Fibroblast of lung (primary cell): Measurements from ENCODE around the gene MYL12A. TPM values are rescaled to one million over a fixed set of nuclear protein-coding genes. Genes with fewer than 3 reads are reported as not detected.
A peak's percentile ranks its signal among the peaks of the same experiment; 100 is the strongest.

ENCODE experiments used
- DNase-seq, 2 donors: peaks; one replicate each; pipeline versions ENCODE4 v3.0.0 to v3.0.0-alpha.2; 2010; ENCODE audit warnings: low read depth in 2 of 2
- H2AFZ ChIP-seq: 2 replicates; pipeline ENCODE4 v1.5.1; 2012; ENCODE audit warnings: low read length, control low read depth, inconsistent platforms
- H3K27ac ChIP-seq: 2 replicates; pipeline ENCODE4 v1.5.1; 2011; ENCODE audit warnings: low read length, control low read depth; ENCODE audit not compliant: insufficient read depth
- H3K27me3 ChIP-seq: 2 replicates; pipeline ENCODE4 v1.5.1; 2011; ENCODE audit warnings: mild to moderate bottlenecking, low read length; ENCODE audit not compliant: control insufficient read depth, insufficient read depth
- H3K36me3 ChIP-seq: 2 replicates; pipeline ENCODE4 v1.5.1; 2011; ENCODE audit warnings: low read length; ENCODE audit not compliant: control insufficient read depth, insufficient read depth
- H3K4me1 ChIP-seq: 2 replicates; pipeline ENCODE4 v1.5.1; 2011; ENCODE audit warnings: low read length; ENCODE audit not compliant: control insufficient read depth, insufficient read depth; ENCODE audit errors: extremely low read depth
- H3K4me2 ChIP-seq: 2 replicates; pipeline ENCODE4 v1.5.1; 2011; ENCODE audit warnings: low read length, control low read depth; ENCODE audit not compliant: insufficient read depth; ENCODE audit errors: extremely low read depth
- H3K4me3 ChIP-seq, 4 experiments: fragments of 200-600 bp in 1 of 4; sonication (generic) in 1 of 4; replicated peaks in 1 of 4; 2 replicates each; pipeline ENCODE4 v1.5.1; 2011 to 2016; ENCODE audit warnings: low read length in 4 of 4, low read depth in 3 of 4, mild to moderate bottlenecking in 3 of 4, control low read depth in 2 of 4, inconsistent platforms in 1 of 4, mixed read lengths in 1 of 4; ENCODE audit not compliant: insufficient read depth in 1 of 4; ENCODE audit errors: control extremely low read depth in 1 of 4
- H3K79me2 ChIP-seq: 2 replicates; pipeline ENCODE4 v1.5.1; 2012; ENCODE audit warnings: mild to moderate bottlenecking, low read length, inconsistent platforms; ENCODE audit not compliant: control insufficient read depth, insufficient read depth
- H3K9ac ChIP-seq: 2 replicates; pipeline ENCODE4 v1.5.1; 2011; ENCODE audit warnings: mild to moderate bottlenecking, low read length, control low read depth; ENCODE audit not compliant: insufficient read depth
- H3K9me3 ChIP-seq: 2 replicates; pipeline ENCODE4 v1.5.1; 2012; ENCODE audit warnings: low read depth, low read length; ENCODE audit not compliant: control insufficient read depth, insufficient read depth
- H4K20me1 ChIP-seq: 2 replicates; pipeline ENCODE4 v1.5.1; 2011; ENCODE audit warnings: low read length; ENCODE audit not compliant: control insufficient read depth, insufficient read depth; ENCODE audit errors: extremely low read depth
- EZH2 ChIP-seq: IDR thresholded peaks from 2 replicates; pipeline ENCODE4 v1.5.1; 2012; ENCODE audit warnings: low read length, control low read depth, mild to moderate bottlenecking; ENCODE audit errors: missing control alignments
- polyA plus RNA-seq, 2 donors: library from polyadenylated mRNA; depleted of rRNA in 1 of 2; stranded (reverse) in 1 of 2; unstranded in 1 of 2; fragments of >200 nt; gene quantifications; 2 replicates each; pipeline ENCODE4 v1.2.1, GENCODE V29; 2011 to 2012; ENCODE audit warnings: missing spikeins in 1 of 2
- total RNA-seq: library from RNA; depleted of rRNA; stranded (reverse); fragments of >200 nt; gene quantifications from 2 replicates; pipeline ENCODE4 v1.2.1, GENCODE V29; 2014
- TF ChIP-seq, protein P1 (sequence below), 2 donors: IDR thresholded peaks in 1 of 2; conservative IDR thresholded peaks in 1 of 2; 1 replicate in 1 of 2; 2 replicates in 1 of 2; pipeline ENCODE4 v1.5.1; 2011 to 2012; ENCODE audit warnings: low read length in 2 of 2, control low read depth in 1 of 2, inconsistent platforms in 1 of 2, low read depth in 1 of 2, mild to moderate bottlenecking in 1 of 2

The MYL12A gene
- total and polyA plus RNA-seq, 2 donors (not counting 1 experiment from before 2014, with no cell fraction given), result 826 to 1,436 TPM

DNA sequence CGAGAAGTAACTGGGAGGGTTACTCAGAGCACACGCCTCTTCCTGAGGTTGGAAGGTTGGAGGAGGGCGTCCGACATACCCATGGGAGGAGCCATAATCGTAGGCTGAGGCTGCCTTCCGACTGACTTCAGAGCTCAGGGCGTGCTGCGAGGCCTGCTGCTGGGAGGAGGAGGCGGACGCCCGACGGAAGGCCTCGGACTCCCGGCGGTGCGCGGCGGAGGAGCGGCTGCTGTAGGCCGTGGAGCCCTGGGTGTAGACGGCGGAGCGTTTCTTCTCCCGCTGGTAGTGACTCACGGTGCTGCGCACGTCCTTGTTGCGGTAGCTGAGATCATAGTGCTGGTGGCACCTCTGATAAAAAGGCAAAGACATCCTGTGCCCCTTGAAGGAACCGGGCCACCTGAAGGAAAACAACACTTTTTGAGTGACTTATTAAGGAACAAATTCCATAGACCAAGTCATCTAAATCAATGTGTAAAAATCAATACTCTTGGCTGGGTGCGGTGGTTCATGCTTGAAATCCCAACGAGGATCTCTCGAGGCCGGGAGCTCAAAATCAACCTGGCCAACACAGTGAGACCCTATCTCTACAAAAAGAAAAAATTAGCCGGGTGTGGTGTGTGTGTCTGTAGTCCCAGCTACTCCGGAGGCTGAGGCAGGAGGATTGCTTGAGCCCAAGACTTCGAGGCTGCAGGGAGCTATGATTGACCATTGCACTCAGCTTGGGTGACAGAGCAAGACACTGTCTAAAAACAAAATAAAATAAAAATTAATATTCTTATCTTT, 32.6 kb upstream of the MYL12A start:
- peaks cover 3% of the 10 kb centered on the region for H3K4me1 ChIP-seq
- H3K4me2 ChIP-seq, result no peak overlapping the region
- H3K9me3 ChIP-seq, result no peaks in the 10 kb centered on the region
- H3K27me3 ChIP-seq, result no peaks in the 10 kb centered on the region
- no peak overlapping the region for H3K27ac ChIP-seq
- H4K20me1 ChIP-seq, result no peaks in the 10 kb centered on the region
- H3K9ac ChIP-seq, result no peak overlapping the region
- no peak for DNase-seq
- no peaks in the 10 kb centered on the region for H3K79me2 ChIP-seq
- H2AFZ ChIP-seq, result no peak overlapping the region
- H3K4me3 ChIP-seq, result no peak overlapping the region
- TF ChIP-seq, protein P1, sequence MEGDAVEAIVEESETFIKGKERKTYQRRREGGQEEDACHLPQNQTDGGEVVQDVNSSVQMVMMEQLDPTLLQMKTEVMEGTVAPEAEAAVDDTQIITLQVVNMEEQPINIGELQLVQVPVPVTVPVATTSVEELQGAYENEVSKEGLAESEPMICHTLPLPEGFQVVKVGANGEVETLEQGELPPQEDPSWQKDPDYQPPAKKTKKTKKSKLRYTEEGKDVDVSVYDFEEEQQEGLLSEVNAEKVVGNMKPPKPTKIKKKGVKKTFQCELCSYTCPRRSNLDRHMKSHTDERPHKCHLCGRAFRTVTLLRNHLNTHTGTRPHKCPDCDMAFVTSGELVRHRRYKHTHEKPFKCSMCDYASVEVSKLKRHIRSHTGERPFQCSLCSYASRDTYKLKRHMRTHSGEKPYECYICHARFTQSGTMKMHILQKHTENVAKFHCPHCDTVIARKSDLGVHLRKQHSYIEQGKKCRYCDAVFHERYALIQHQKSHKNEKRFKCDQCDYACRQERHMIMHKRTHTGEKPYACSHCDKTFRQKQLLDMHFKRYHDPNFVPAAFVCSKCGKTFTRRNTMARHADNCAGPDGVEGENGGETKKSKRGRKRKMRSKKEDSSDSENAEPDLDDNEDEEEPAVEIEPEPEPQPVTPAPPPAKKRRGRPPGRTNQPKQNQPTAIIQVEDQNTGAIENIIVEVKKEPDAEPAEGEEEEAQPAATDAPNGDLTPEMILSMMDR (conservative IDR thresholded peaks at IDR 0.05 in 1 of 2, IDR thresholded peaks at IDR 0.05 in 1 of 2; ENCODE audit: low read depth in 1 of 2, low read length in 2 of 2), result no peak
- no peak for TF ChIP-seq EZH2
- H3K36me3 ChIP-seq, result no peaks in the 10 kb centered on the region

DNA sequence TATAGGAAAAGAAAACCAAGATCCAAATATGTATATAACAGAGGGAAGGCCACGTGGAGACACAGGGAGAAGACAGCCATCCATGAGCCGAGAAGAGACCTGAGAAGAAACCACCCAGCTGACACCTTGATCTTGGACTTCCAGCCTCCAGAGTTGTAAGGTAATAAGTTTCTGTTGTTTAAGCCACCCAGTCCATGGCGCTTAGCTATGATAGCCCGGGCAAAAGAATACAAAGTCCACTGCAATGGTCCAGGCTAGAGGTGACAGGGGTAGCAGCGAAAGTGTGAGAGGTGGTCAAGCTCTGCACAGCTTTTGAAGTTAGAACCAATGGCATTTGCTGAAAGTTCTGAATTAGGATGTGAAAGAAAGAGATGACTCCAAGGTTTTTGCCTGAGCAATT, 30.6 kb upstream of the MYL12A start:
- Histone ChIP-seq H3K4me1 (no peaks in the 10 kb centered on the region), H3K36me3 (no peaks in the 10 kb centered on the region), H3K27me3 (no peaks in the 10 kb centered on the region), H3K4me3 (no peak overlapping the region), H3K27ac (no peak overlapping the region), H3K9me3 (no peaks in the 10 kb centered on the region), H4K20me1 (no peaks in the 10 kb centered on the region), H2AFZ (no peak overlapping the region), H3K9ac (no peak overlapping the region), H3K4me2 (no peak overlapping the region), H3K79me2 (no peaks in the 10 kb centered on the region)
- TF ChIP-seq EZH2, result no peak
- TF ChIP-seq, protein P1 (conservative IDR thresholded peaks at IDR 0.05 in 1 of 2, IDR thresholded peaks at IDR 0.05 in 1 of 2; ENCODE audit: low read depth in 1 of 2, low read length in 2 of 2), result no peak
- DNase-seq, result no peak

DNA sequence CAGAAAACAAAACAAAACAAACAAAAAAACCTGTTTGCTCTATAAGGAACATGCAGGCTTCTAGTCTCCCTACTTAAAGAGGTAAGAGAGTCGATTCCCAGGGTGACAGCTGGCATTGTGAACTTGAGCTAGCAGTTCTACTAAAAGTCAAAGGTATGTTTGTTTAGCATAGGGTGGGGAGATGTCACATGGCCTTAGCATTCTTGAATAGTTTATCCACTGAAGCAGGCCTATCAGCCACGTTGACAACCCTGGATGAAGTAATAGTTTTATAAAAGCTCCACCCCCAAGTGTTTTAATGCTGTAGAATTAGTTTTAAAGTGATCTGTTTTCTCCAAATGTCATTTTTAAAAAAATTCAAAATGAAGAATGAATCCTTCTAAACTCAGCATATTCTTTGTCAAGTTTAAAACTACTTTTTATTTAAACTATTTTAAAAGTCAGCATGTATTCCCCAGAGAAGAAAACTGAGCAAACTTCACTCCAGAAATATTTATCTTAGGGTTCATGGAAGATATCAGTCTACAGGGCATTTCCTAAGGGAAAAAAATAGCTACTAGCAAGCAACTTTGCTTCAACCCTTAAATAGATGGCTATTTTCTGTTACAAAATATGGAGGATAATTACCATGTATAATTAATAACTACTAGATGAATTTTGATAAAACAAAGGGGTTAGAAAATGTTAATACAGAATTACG, 29.5 kb upstream of the MYL12A start:
- no peaks in the 10 kb centered on the region for H3K36me3 ChIP-seq
- no peak overlapping the region for H3K9ac ChIP-seq
- H3K27me3 ChIP-seq, result no peaks in the 10 kb centered on the region
- no peaks in the 10 kb centered on the region for H3K79me2 ChIP-seq
- H2AFZ ChIP-seq, result no peak overlapping the region
- H3K4me3 ChIP-seq, result no peak overlapping the region
- H3K4me2 ChIP-seq, result no peak overlapping the region
- no peaks in the 10 kb centered on the region for H3K4me1 ChIP-seq
- H4K20me1 ChIP-seq, result no peaks in the 10 kb centered on the region
- DNase-seq, result peak in 1 of 2 donors; percentile 20
- H3K9me3 ChIP-seq, result no peaks in the 10 kb centered on the region
- TF ChIP-seq, protein P1 (conservative IDR thresholded peaks at IDR 0.05 in 1 of 2, IDR thresholded peaks at IDR 0.05 in 1 of 2; ENCODE audit: low read depth in 1 of 2, low read length in 2 of 2), result no peak
- no peak for TF ChIP-seq EZH2
- no peak overlapping the region for H3K27ac ChIP-seq
